HG02623 (cell line): Measurements from ENCODE around the gene KLK2.

ENCODE experiments used
- ATAC-seq: cut with Tn5 transposase; IDR thresholded peaks from one replicate; pipeline ENCODE4 v1.9.1; 2021; ENCODE audit warnings: moderate library complexity; ENCODE audit not compliant: unreplicated experiment

KLK2 gene

DNA sequence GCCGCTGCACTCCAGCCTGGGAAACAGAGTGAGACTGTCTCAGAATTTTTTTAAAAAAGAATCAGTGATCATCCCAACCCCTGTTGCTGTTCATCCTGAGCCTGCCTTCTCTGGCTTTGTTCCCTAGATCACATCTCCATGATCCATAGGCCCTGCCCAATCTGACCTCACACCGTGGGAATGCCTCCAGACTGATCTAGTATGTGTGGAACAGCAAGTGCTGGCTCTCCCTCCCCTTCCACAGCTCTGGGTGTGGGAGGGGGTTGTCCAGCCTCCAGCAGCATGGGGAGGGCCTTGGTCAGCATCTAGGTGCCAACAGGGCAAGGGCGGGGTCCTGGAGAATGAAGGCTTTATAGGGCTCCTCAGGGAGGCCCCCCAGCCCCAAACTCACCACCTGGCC, at the start of gene KLK2:
TSS of gene KLK2 (plus strand) at position 384 of the 400 bp plus-strand sequence. CDS start 35 bp downstream, outside the sequence.
- no peak for ATAC-seq

DNA sequence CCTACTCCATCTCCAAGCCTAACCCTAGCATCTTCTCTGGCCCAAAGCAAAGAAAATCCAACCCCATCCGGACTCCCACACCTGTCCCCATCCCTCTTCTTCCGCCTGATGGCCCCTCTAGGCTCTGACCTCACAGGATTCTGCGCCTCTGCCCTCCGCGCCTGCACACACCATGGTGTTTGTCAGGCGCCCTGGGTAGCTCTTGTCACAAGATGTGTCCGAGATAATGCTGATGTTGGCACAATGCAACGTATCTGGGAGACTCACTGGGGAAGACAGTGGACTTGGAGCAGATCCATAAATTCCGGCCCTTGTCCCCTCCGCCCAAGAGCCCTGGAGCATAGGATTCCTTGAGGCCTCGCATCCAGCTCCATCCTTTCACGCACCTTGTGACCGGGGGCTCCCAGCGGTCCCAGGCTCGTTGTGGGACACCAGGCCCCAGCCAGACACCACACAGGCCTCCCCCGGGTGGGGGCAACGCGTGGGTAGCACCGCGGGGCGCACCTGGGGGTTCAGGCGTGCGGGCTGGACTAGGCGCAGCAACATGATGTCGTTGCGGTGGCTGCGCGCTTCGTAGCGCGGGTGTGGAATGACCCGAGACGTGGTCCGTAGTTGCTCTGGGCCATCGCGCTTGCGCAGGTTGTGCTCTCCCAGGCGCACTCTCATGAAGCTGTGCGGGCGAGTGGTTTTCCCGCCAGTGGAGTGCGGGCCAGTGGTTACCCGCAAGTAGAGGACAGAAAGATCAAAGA, 46.6 kb upstream of the KLK2 start:
- no peak for ATAC-seq

DNA sequence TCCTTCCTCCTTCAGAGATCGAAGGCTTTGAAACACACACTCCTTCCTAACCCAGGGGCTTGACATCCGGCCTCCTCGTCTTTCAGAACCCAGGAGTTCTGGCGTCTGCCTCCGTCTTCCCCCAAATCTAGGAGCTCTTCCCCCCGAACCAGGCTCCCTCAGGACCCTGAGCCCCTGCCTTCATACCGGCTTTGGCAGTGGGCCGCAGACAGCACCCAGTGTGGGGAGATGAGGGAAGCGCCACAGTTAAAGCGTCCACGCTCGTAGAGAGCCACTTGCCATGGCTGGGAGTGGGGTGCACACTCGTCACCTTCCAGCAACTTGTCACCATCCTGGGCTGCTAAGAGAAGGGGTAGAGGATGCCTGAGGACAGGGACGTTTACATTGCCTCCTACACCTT, 45.8 kb upstream of the KLK2 start:
- no peak for ATAC-seq

DNA sequence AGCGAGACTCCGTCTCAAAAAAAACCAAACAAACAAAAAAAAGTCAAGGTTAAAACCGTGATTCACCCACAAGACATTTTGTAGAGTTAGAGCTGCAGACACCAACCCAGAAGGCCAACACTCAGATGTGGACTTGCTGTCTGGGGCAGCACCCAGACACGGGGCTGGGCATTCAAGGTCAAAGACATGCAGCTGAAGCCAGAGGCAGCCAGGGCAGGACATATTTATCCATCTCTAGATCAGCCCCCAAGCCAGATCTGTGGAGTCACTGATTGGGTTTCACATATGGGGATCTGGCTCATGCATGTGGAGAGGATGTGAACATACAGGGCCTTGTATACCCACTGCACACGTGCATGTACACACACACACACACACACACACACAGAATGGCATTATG, 43.4 kb upstream of the KLK2 start:
- ATAC-seq = no peak

DNA sequence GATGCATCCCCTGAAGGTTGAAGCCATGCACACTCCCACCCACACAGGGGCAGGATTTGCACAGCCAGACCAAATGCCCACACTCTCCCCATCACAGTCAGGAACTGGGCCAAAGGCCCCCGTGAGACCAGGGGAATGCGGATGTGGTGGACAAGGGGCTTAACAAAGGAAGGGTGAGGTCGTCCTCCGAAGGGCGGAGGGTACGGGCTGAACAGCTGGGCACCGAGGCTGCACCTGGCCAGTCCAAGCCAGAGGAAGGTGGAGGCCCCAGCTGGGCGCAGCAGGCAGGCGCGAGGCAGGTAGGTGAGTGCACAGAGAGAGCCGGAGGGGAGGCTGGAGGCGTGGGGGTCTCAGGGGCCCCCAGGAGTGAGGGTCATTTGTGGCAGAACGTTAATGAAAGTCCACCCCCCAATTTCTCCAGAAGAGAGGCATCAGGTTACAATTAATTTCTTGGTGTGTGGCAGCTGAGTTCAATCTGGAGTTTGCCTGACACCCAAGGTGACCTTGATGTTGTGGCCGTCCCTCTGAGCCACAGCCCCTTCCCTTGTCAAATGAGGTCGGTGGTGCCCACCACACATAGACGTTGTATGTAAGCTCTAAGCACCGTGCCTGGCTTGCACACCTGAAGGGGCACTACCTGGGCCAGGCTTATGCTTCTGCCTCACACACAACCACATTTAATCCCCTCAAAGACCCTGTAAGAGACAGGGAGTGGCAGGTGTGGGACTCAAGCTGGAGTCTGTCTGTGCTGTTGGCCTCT, 42.8 kb upstream of the KLK2 start:
- no peak for ATAC-seq

DNA sequence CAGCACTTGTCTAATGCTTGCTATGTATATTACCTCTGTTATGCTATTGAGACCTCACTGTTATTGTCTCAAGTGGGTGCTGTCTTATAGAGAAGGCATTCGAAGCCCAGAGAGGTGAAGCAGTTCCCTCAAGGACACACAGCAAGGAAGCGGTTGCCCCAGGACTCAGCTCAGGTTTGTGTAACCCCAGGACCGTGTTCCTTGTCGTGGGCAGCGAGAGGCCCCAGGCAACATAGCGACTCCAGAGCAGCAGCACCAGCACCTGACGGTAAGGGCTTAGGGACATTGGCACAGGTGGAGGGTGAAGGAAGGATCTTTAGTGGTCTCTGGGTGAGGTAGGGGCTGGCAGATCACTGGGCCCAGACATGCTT, 42.2 kb upstream of the KLK2 start:
- no peak for ATAC-seq

DNA sequence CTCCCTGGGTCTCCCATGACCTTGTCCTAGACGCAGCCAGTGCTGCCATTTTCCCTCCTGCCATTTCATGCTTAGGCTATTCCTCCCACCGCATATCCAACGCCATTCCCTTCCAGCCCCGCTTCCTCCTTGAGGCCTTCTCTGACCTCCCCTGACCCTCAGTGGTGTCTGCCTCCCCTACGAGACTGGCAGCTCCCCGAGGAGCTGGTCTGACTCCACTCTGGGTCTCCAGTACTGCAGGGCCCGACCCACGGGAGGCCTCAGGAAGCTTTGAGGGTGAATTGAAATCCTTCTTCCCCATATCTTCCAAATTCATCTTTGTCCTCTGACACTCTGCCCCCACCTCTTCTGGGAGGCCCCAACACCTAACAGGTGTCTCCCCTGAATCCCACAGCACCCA, 40.6 kb upstream of the KLK2 start:
- ATAC-seq = no peak

DNA sequence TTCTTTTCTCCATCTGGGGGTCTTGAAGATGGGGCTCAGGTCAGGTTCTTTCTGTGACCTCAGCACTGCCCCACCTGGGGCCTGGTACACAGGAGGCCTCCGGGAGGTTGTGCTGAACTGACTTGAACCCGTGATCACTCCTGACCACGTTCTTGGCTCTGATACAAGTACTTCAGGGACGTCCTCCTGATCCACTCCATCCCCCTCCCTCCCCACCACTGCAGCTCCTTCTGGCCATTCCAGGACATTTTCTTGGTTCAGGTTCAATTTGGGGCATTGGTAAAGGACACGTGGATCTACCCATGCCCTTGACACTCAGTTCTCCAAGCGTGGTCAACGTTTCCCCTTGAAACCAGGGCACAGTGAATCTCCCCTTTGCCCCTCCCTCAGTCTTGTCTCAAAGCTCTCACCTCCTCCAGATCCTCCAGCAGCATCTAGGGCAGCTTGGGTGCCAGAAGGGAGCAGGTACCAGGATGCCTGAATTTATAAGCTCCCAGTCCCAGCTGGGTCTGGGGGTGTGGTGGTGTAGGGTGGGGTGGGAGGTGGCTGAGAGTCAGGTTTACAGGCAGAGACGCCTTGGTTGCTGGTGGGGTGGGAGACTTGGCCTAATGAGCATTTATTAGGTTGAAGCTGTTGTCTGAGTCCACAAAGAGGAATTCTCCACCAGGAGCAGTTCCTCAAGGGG, 40.0 kb upstream of the KLK2 start, which contains the start of gene KLK15:
TSS of gene KLK15 (minus strand) at position 458 of the 685 bp plus-strand sequence. CDS start 2,082 bp downstream, outside the sequence.
- no peak for ATAC-seq

DNA sequence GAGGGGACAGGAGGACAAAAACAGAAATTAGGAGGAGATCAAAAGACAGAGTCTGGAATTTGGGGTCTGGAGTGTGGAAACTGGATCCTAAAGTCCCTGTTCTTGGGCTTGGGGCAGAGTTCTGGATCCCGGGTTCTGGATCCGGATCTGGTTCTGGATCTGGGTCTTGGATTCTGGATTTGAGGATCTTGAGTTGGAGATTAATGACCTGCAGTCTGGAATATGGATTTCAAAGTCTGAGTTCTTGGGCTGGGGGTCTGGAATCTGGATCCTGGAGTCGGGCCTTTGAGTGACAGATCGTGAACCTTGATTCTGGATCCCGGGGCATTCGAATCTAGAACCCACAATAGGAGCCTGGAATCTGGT, 39.5 kb upstream of the KLK2 start:
- no peak for ATAC-seq

DNA sequence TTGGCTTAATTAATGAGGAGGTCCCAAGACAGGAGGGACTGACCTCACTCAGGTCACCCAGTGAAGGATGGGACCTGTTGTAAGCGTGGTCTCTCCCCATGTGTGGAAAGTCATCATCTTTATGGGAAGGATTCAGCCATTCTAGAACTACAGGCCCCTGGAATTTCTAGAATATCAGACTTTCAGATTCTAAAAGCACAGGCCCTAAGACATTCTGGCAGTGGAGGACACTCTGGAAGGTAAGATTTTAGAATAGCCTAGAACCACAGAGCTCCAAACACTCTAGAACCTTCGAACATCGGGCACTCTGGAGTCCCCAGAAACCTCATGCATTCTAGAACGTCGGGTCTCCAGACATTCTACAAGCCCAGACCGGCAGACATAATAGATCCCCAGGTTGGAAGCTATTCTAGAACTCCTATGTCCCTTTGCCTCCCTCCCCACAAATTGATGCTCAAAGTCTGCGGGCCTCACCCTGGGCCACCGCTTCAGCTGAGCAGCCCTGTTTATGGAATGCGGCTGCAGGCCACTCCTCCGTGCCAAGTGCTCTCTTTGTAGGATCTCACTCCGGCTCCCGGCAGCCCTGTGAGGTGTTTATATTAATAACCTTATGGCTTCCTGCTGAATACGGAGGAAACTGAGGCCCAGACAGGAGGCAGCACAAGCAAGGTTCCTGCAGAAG, 38.0 kb upstream of the KLK2 start:
- ATAC-seq = no peak

DNA sequence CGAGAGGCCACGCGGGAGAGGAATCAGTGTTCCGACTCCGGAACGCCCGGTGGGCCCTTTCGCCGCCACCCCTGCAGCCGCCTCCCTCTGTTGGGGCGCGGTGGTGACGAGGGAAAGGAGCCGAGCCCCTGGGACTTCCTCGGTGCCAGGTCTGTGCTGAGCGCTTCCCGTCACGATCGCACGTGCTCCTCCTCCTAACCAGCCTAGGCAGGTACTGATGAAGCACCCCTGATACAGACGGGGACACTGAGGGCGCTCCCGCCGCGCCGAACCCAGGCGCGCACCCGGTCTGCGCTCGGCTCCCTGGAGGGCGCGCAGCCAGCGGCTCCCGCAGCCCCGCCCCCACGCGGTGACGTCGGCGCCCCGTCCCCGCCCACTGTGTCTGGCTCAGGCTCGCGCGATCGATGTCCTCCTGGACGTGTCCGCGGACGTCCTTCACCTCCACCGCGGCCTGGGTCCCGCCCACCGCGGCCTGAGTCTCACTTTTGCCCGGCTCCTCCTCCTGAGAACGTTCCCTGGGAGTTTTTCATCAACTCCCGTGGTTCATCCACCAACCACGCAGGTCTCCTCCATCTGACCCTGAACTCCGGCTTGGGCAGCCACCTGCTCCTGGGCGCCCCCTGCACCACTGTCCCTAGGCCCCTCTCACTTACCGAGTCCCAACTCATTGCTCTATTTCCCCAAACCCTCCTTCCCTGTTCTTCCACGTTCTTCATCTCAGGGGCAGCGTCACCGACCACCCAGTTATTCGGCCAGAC, 37.3 kb upstream of the KLK2 start:
- peak; percentile 57 for ATAC-seq

DNA sequence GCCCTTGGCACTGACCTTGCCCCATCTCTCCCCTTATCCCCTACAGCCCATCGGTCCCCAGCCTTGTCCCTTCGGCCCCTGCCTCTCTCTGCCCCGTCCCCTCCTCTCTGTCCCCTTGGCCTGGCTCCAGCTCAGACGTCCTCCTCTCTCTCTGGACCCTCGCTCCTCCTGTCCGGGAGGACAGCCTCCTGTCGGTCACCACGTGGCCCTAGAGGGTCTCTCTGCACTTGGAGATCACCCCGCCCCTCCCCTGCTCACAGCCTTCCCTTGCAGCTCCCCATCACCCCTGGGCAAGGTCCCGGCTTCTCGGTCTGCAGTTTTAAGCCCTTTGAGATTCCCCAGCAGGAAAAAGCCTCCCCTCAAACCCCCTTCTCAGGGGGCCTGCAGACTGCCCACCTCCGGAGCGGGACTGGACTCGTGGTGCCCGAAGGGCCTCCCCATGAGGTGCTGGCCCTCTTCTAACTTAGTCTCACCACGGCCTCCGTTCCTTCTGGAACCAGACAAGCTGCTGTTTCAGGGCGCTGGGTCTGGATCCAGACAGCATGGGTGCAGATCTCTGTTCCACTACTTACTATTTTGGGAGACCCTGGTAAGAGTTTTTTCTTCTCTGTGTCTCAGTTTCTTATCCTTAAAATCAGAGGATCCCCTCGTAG, 36.6 kb upstream of the KLK2 start:
- ATAC-seq = no peak

DNA sequence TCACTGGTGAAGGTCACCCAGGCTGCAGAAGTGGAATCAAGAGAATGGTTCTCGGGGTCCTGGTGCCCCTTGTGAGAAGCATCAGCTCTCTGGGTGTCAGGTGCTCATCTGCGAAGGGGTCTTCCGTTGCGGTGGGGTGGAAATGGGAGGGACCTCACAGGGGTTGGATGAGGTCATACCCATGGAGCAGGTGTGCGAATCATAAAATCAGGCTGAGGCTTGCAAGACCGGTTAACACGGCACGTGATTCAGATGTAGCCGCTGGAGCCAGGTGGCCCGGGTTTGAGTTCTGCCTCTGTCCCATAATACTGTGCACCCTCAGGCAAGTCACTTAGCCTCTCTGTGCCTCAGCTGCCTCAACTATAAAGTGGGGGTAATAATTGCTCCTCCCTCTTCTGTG, 35.9 kb upstream of the KLK2 start:
- ATAC-seq = no peak

DNA sequence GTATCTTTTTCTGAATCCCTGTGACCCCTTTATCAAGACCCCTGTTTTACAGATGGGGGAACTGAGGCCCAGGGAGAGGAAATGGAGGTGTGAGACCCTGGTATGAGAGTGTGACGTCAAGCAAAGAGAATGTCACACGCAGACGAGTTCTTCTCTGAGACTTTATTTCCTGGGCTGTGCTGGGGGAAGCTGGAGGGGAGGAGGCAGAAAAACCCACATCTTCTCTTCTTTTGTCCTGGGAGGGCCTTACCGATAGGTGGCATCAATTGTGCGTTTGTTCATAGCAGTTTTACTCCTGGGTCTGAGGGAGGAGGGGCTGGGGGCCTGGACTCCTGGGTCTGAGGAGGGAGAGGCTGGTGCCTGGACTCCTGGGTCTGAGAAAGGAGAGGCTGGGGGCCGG, 35.0 kb upstream of the KLK2 start:
- ATAC-seq = no peak

DNA sequence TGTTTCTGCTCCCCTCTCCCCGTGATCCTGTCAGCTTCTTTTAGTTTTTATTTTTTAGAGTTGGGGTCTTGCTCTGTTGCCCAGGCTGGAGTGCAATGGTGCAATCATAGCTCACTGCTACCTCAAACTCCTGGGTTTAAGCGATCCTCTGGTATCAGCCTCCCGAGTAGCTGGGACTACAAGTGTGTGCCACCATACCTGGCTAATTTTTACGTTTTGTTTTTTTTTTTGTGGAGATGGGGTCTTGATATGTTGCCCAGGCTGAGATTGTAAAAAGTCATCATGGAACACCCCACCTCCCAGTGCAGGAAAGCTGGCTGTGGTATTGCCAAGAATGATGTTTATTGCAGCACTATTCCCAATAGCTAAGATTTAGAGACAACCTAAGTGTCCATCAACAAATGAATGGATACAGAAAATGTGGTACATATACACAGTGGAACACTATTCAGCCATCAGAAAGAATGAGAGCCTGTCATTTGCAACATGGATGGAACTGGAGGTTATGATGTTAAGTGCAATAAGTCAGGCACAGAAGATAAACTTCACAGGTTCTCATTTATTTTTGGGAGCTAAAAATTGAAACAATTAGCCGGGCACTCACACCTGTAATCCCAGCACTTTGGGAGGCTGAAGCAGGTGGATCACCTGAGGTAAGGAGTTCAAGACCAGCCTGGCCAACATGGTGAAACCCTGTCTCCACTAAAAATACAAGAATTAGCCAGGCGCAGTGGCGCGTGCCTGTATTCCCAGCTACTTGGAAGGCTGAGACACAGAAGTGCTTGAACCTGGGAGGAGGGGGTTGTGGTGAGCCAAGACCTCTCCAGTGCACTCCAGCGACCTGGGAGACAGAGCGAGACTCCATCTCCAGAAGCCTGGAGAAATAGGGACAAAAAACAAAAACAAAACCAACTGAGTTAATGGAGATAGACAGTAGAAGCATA, 33.3 kb upstream of the KLK2 start:
- no peak for ATAC-seq

DNA sequence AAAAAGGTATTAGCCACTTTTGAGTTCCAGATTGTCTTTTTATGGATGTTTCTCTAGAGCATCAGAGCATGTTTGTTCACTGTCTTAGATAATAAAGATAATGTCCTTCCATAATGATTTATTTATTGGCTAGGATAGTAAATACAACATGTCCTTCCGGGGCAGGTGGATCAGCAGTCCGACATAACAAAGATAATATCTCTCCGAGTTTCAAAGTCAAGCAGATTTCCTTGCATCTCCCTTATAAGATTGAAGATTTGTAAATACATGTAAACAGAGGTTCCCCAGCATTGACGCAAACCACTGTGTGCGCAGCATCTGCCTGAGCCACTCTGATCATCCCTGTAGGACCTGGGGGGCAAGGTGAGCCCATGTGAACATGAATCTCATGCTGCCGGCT, 31.1 kb upstream of the KLK2 start:
- no peak for ATAC-seq

DNA sequence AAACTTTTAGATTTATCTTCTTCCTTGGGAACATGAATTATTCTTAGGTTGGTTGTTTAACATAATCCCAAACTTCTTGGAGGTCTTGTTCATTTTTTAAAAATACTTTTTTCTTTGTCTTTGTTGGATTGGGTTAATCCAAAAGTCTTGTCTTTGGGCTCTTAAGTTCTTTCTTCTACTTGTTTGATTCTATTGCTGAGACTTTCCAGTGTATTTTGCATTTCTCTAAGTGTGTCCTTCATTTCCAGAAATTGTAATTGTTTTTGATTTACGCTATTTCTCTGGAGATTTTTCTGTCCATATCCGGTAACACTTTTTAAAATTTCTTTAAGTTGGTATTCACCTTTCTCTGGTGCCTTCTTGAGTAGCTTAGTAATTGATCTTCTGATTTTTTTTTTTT, 30.0 kb upstream of the KLK2 start:
- ATAC-seq = no peak

DNA sequence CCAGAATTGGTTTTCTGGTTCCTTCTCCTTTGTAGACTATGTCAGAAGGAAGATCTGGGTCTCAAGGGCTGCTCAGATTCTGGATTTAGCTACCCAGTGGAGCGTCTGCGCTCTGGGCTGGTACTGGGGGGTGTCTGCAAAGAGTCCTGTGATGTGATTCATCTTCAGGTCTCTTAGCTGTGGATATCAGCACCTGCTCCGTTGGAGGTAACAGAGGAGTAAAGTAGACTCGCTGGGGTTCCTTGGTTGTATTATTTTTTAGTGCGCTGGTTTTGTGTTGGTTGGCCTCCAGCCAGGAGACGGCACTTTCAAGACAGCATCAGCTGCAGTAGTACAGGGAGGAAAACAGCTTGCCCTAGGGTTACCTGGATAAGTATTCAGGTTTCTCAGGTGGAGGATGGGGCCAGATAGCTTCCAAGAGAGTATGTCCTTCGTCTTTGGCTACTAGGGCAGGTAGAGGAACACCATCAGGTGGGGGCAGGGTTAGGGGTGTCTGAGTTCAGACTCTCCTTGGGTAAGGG, 29.5 kb upstream of the KLK2 start:
- ATAC-seq = no peak
